NCI-H187 (cell line): ENCODE data around the gene CCNL2.
"Not testable (repeated sequence)": the region's sequence is repeated elsewhere in the genome, so short reads cannot be mapped to it uniquely, and the experiment has no call there.

ENCODE experiments used
- DNase-seq, 2 experiments: peaks; one replicate each; lab custom pipeline; 2025; lab: John Stamatoyannopoulos, UW

CCNL2 gene

GRCh38 chr1:1399872-1400575 lies 889 bp upstream of the CCNL2 start:
- DNase-seq: no peak

- DNase-seq: no peak
Observed at GRCh38 chr1:1398677-1399186, 403 bp downstream of the CCNL2 start.

- DNase-seq: no peak
Observed at GRCh38 chr1:1397839-1398523, 1.2 kb downstream of the CCNL2 start.

- no peak for DNase-seq
Observed at GRCh38 chr1:1395166-1395565, 4.0 kb downstream of the CCNL2 start.

- DNase-seq: no peak
Observed at GRCh38 chr1:1394116-1394515, 5.0 kb downstream of the CCNL2 start.

- DNase-seq: no peak
Observed at GRCh38 chr1:1393428-1393827, 5.7 kb downstream of the CCNL2 start.

GRCh38 chr1:1393014-1393413 lies 6.1 kb downstream of the CCNL2 start:
- DNase-seq: no peak

- DNase-seq: no peak
Observed at GRCh38 chr1:1391225-1391624, 7.9 kb downstream of the CCNL2 start.

- DNase-seq: no peak
Observed at GRCh38 chr1:1390675-1391074, 8.5 kb downstream of the CCNL2 start.

- no peak for DNase-seq
Observed at GRCh38 chr1:1388078-1388472, 11.1 kb downstream of the CCNL2 start.

GRCh38 chr1:1387098-1388077 lies 11.7 kb downstream of the CCNL2 start:
- no peak for DNase-seq

- no peak for DNase-seq
Observed at GRCh38 chr1:1385931-1386330, 13.2 kb downstream of the CCNL2 start.

- DNase-seq: not testable (repeated sequence)
Observed at GRCh38 chr1:1385339-1385738, 13.8 kb downstream of the CCNL2 start.

GRCh38 chr1:1381294-1381693 lies 17.8 kb downstream of the CCNL2 start:
- no peak for DNase-seq

GRCh38 chr1:1380860-1381259 lies 18.3 kb downstream of the CCNL2 start:
- no peak for DNase-seq

GRCh38 chr1:1377540-1378205 lies 21.5 kb downstream of the CCNL2 start:
- no peak for DNase-seq

- DNase-seq: no peak
Observed at GRCh38 chr1:1376551-1377226, 22.4 kb downstream of the CCNL2 start.

- peak; percentile 96 to 99 for DNase-seq
Observed at GRCh38 chr1:1374929-1375662, 24.0 kb downstream of the CCNL2 start, which contains the start of gene AURKAIP1. TSS of gene AURKAIP1 (minus strand) at chr1:1375207. CDS start at chr1:1374756, 451 bp downstream.

- DNase-seq: no peak
Observed at GRCh38 chr1:1374589-1374928, 24.6 kb downstream of the CCNL2 start.

- DNase-seq: no peak
Observed at GRCh38 chr1:1373815-1374588, 25.1 kb downstream of the CCNL2 start.
